Cardiac muscle cell (in vitro differentiated cells and primary cell): ENCODE data around the gene CSNK2A1. TPM values are rescaled to one million over a fixed set of nuclear protein-coding genes. Genes with fewer than 3 reads are reported as not detected.

ENCODE experiments used
- DNase-seq, 2 donors: peaks; one replicate each; pipeline versions ENCODE4 v3.0.0 to v3.0.0-alpha.2; 2010 to 2017; ENCODE audit warnings: low read depth in 1 of 2, low spot score in 1 of 2
- H3K27ac ChIP-seq: fragments of 200-600 bp; sonication (generic); 2 replicates; pipeline ENCODE4 v1.5.1; 2016
- H3K27me3 ChIP-seq: fragments of 200-600 bp; sonication (generic); 2 replicates; pipeline ENCODE4 v1.6.0; 2016; ENCODE audit warnings: control low read depth
- H3K36me3 ChIP-seq: fragments of 200-600 bp; sonication (generic); 2 replicates; pipeline ENCODE4 v1.5.1; 2016; ENCODE audit warnings: control low read depth
- H3K4me1 ChIP-seq: fragments of 200-600 bp; sonication (generic); 2 replicates; pipeline ENCODE4 v1.8.1; 2017; ENCODE audit warnings: low read depth, mild to moderate bottlenecking, mixed run types
- H3K4me3 ChIP-seq: fragments of 200-600 bp; sonication (generic); 2 replicates; pipeline ENCODE4 v1.5.1; 2016; ENCODE audit warnings: mild to moderate bottlenecking
- H3K9me3 ChIP-seq: fragments of 200-600 bp; sonication (generic); 2 replicates; pipeline ENCODE4 v1.5.1; 2017; ENCODE audit warnings: low read depth, mild to moderate bottlenecking, control low read depth
- polyA plus RNA-seq: library from polyadenylated mRNA; unstranded; fragments of >200 nt; fragmentation: Nextera tagmentation; extraction: Ambion mirVana; gene quantifications from 2 replicates; pipeline ENCODE4 v1.2.1, GENCODE V29; 2016
- total RNA-seq: library from RNA; depleted of rRNA; stranded (reverse); fragments of >200 nt; gene quantifications from 2 replicates; pipeline ENCODE4 v1.2.3, GENCODE V29; 2016
- TF ChIP-seq, protein P1 (sequence below): IDR thresholded peaks from 2 replicates; pipeline ENCODE4 v1.5.1; 2012; ENCODE audit warnings: low read depth, mild to moderate bottlenecking, low read length

CSNK2A1 gene
- total and polyA plus RNA-seq, 2 experiments from 2014 or later = 74.8 to 189 TPM

DNA sequence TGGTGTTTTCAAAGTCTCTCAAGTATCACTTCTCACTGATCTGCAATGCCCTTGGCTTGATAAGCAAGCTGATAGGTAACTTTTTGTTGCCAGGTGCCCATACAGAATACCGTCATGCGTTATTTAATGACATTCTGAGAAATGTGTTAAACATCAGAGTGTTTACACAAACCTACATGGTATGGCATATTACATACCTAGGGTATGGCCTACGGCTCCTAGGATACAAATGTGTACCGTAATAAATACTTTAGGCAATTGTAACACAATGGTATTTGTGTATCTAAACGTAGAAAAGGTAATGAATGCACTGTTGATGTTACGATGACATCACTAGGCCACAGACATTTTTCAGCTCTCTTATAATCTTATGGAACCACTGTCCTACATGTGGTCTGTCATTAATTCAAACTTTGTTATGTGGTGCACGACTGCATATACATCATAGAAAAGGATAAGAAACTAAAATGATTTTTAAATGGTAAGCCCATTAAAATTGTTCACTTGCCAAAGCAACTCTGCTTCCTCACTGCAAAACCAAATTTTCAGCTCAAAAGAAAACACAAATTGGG lies 35.7 kb downstream of the CSNK2A1 start:
- Histone ChIP-seq H3K4me3 (no peak overlapping the region), H3K4me1 (no peaks in the 10 kb centered on the region), H3K27ac (no peak overlapping the region), H3K36me3 (peaks cover 38% of the 10 kb centered on the region), H3K9me3 (no peaks in the 10 kb centered on the region), H3K27me3 (no peaks in the 10 kb centered on the region)
- TF ChIP-seq, protein P1, sequence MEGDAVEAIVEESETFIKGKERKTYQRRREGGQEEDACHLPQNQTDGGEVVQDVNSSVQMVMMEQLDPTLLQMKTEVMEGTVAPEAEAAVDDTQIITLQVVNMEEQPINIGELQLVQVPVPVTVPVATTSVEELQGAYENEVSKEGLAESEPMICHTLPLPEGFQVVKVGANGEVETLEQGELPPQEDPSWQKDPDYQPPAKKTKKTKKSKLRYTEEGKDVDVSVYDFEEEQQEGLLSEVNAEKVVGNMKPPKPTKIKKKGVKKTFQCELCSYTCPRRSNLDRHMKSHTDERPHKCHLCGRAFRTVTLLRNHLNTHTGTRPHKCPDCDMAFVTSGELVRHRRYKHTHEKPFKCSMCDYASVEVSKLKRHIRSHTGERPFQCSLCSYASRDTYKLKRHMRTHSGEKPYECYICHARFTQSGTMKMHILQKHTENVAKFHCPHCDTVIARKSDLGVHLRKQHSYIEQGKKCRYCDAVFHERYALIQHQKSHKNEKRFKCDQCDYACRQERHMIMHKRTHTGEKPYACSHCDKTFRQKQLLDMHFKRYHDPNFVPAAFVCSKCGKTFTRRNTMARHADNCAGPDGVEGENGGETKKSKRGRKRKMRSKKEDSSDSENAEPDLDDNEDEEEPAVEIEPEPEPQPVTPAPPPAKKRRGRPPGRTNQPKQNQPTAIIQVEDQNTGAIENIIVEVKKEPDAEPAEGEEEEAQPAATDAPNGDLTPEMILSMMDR = no peak
- no peak for DNase-seq

DNA sequence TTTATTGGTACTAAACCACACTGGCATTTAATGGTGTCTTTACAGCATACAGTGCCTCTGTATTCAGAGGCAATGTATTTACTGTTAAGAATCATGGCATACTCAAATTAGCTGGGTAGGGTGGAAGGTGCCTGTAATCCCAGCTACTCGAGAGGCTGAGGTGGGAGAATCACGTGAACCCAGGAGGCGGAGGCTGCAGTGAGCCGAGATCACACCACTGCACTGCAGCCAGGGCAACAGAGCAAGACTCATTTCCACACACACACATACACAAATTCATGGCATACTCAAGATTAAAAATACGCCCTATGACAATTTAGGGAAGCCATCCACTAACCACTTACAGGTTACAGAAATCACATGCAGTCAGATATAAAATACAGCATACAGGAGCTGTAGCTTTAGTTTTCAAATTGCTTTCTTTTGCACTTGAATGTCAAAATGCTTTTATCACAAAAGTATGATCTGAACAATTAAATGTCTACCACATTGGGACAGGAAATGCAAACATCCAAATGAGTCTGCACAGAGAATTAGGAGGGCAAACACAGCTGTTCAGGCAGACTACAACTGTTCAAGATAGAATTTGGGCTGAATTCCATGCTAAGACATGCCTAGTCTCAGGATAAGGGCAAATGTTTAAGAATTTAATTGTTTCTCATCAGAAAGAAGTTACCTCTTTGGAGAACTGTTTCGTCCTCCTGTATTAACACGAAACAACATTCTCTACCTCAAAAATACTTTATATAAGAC lies 36.4 kb downstream of the CSNK2A1 start:
- H3K27ac ChIP-seq = no peak overlapping the region
- H3K9me3 ChIP-seq = no peaks in the 10 kb centered on the region
- H3K4me3 ChIP-seq = no peak overlapping the region
- no peaks in the 10 kb centered on the region for H3K27me3 ChIP-seq
- no peaks in the 10 kb centered on the region for H3K4me1 ChIP-seq
- peaks cover 42% of the 10 kb centered on the region for H3K36me3 ChIP-seq
- TF ChIP-seq, protein P1 = no peak
- no peak for DNase-seq

DNA sequence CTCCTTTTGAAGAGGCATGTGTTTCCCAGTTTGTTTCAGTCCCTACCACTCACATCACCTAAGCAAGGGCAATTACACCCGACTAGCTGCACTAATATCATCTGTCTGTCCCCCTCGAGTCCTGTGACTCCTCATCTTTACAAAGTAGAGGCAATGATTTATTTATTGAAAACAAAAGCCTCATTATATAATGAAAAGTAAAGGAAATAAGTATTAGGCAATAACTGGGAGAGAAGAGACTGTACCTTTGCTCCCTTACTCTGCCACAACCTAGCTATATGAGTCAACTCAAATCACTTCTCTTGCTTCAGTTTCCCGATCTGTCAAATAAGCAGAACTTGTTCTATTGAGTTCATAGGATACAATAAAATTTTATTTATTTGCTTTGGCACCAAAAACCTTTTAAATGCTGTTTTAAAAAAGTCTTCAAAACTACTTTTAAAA lies 38.9 kb downstream of the CSNK2A1 start:
- TF ChIP-seq, protein P1 = no peak
- H3K27me3 ChIP-seq = no peaks in the 10 kb centered on the region
- H3K36me3 ChIP-seq = peaks cover 51% of the 10 kb centered on the region
- H3K4me3 ChIP-seq = no peak overlapping the region
- H3K27ac ChIP-seq = no peak overlapping the region
- no peaks in the 10 kb centered on the region for H3K4me1 ChIP-seq
- no peak for DNase-seq
- H3K9me3 ChIP-seq = no peaks in the 10 kb centered on the region

DNA sequence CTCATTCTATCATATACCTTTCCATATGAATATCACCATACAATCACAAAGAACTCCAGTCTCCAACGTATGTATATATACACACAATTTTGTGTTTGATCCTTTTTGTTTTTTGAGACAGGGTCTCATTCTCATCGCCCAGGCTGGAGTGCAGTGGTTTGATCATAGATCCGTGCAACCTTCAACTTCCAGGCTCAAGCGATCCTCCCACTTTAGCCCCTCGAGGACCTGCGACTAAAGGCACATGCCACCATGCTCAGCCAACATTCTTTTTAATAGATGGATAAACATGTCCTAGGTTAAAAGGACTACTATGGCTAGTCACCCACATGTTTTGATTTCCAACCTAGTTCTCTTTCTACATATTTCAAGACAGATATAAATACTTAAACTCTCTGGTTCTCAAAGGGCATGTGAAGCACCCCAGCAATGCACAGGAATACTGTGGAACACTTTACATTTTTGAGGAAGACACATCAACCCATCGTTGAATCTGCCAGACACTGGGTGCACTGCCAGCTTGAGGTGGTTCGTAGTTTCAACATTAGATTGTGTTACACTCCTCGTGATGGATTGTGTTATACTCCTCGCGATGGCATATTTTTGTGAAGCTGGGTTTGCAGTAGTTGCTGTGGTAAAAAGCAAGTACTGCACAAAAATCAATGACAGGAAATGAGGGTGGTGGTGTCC lies 40.4 kb downstream of the CSNK2A1 start:
- Histone ChIP-seq H3K36me3 (peaks cover 62% of the 10 kb centered on the region), H3K27me3 (no peaks in the 10 kb centered on the region), H3K4me3 (no peak overlapping the region), H3K9me3 (no peaks in the 10 kb centered on the region), H3K27ac (no peak overlapping the region), H3K4me1 (no peaks in the 10 kb centered on the region)
- DNase-seq = no peak
- TF ChIP-seq, protein P1 = no peak

DNA sequence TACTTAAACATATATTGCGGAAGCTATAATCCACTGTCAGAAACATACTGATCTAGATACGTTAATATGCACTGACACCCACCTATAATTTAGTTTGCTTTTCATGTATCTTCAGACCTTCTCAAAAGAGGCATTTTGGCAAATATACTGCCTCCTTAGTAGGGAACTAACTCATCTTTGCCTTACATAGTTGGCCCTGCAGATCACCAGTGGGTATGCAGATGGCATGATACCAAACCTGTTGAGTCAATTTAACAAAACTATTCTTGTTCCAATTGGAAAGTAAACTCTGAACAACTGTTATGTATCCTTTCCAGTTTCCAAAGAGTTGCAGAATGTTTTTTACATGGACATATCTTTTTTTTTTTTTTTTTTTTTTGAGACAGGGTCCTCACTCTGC lies 45.6 kb downstream of the CSNK2A1 start:
- Histone ChIP-seq H3K9me3 (no peaks in the 10 kb centered on the region), H3K4me3 (no peak overlapping the region), H3K27ac (no peak overlapping the region), H3K27me3 (no peaks in the 10 kb centered on the region), H3K36me3 (peaks cover 65% of the 10 kb centered on the region), H3K4me1 (no peaks in the 10 kb centered on the region)
- DNase-seq = no peak
- TF ChIP-seq, protein P1 = no peak
